WTC11 (cell line): ENCODE measurements around the gene CKM. TPM values are rescaled to one million over a fixed set of nuclear protein-coding genes. Genes with fewer than 3 reads are reported as not detected.

ENCODE experiments used
- ATAC-seq: fragments of 200-7000 bp; cut with Tn5 transposase; 2 replicates; pipeline ENCODE4 v1.10.0; 2021; ENCODE audit warnings: mild to moderate bottlenecking, moderate library complexity
- CTCF ChIA-PET: fragments of 300-600 bp; sonication (Branson Sonifier 250); formaldehyde crosslinking; loops from one replicate; lab custom pipeline; 2021; ENCODE audit warnings: antibody characterized with exemption; lab: Charles Lee
- POLR2A ChIA-PET: fragments of 350-600 bp; sonication (Branson Sonifier 250); formaldehyde crosslinking; loops from one replicate; lab custom pipeline; 2021; ENCODE audit warnings: antibody characterized with exemption; lab: Charles Lee
- DNase-seq: peaks from one replicate; pipeline ENCODE4 v3.0.0; 2021; ENCODE audit warnings: low spot score
- H3K27ac Mint-ChIP-seq: 2 replicates; pipeline ENCODE4 v1.8.0; 2021; ENCODE audit warnings: mixed read lengths
- H3K27me3 Mint-ChIP-seq: 2 replicates; pipeline ENCODE4 v1.8.0; 2021; ENCODE audit warnings: low read depth, mild to moderate bottlenecking, moderate library complexity, mixed read lengths
- H3K36me3 Mint-ChIP-seq: 2 replicates; pipeline ENCODE4 v1.8.0; 2021; ENCODE audit warnings: mixed read lengths
- H3K4me1 Mint-ChIP-seq: 2 replicates; pipeline ENCODE4 v1.8.0; 2022; ENCODE audit warnings: mixed read lengths
- H3K4me3 Mint-ChIP-seq: 2 replicates; pipeline ENCODE4 v1.8.0; 2021; ENCODE audit warnings: mild to moderate bottlenecking, moderate library complexity, mixed read lengths
- H3K9me3 Mint-ChIP-seq: 2 replicates; pipeline ENCODE4 v1.8.0; 2021; ENCODE audit warnings: mixed read lengths
- ATF2 ChIP-seq: sonication (generic); formaldehyde crosslinking; IDR thresholded peaks from 2 replicates; pipeline ENCODE4 v1.8.1; 2022; ENCODE audit warnings: low read depth, missing genetic modification reagents, borderline replicate concordance
- E2F5 ChIP-seq: sonication (generic); formaldehyde crosslinking; IDR thresholded peaks from 2 replicates; pipeline ENCODE4 v1.8.1; 2022; ENCODE audit warnings: mild to moderate bottlenecking, moderate library complexity, missing genetic modification reagents
- ELF4 ChIP-seq: sonication (generic); formaldehyde crosslinking; IDR thresholded peaks from 2 replicates; pipeline ENCODE4 v1.8.1; 2022; ENCODE audit warnings: low read depth, mild to moderate bottlenecking, moderate library complexity, missing genetic modification reagents
- ESRRA ChIP-seq: sonication (generic); formaldehyde crosslinking; IDR thresholded peaks from 2 replicates; pipeline ENCODE4 v1.8.1; 2022; ENCODE audit warnings: mild to moderate bottlenecking, missing genetic modification reagents, borderline replicate concordance
- GABPB1 ChIP-seq: sonication (generic); formaldehyde crosslinking; IDR thresholded peaks from 2 replicates; pipeline ENCODE4 v1.8.1; 2023; ENCODE audit warnings: mild to moderate bottlenecking, missing genetic modification reagents
- GTF2I ChIP-seq: fragments of 250-450 bp; sonication (Bioruptor Pico); conservative IDR thresholded peaks from 2 replicates; pipeline ENCODE4 v1.4.0; 2021; ENCODE audit warnings: mild to moderate bottlenecking
- MYBL2 ChIP-seq: sonication (generic); formaldehyde crosslinking; IDR thresholded peaks from 2 replicates; pipeline ENCODE4 v1.8.1; 2023; ENCODE audit warnings: mild to moderate bottlenecking, moderate library complexity, missing genetic modification reagents
- NFYB ChIP-seq: sonication (generic); formaldehyde crosslinking; conservative IDR thresholded peaks from 2 replicates; pipeline ENCODE4 v1.8.0; 2022; ENCODE audit warnings: low read depth, missing genetic modification reagents
- NR2C2 ChIP-seq: sonication (generic); formaldehyde crosslinking; IDR thresholded peaks from 2 replicates; pipeline ENCODE4 v1.8.0; 2022; ENCODE audit warnings: mild to moderate bottlenecking, missing genetic modification reagents
- NR3C1 ChIP-seq: sonication (generic); formaldehyde crosslinking; conservative IDR thresholded peaks from 2 replicates; pipeline ENCODE4 v1.8.1; 2023; ENCODE audit warnings: low read depth, mild to moderate bottlenecking, missing genetic modification reagents
- OVOL2 ChIP-seq: fragments of 250-450 bp; sonication (Bioruptor Pico); IDR thresholded peaks from 2 replicates; pipeline ENCODE4 v1.9.0; 2021; ENCODE audit warnings: mild to moderate bottlenecking, borderline replicate concordance
- RELA ChIP-seq: sonication (generic); formaldehyde crosslinking; IDR thresholded peaks from 2 replicates; pipeline ENCODE4 v1.8.1; 2022; ENCODE audit warnings: missing genetic modification reagents, mild to moderate bottlenecking, borderline replicate concordance
- SOX15 ChIP-seq: fragments of 250-450 bp; sonication (Bioruptor Pico); IDR thresholded peaks from 2 replicates; pipeline ENCODE4 v1.9.0; 2021; ENCODE audit warnings: mild to moderate bottlenecking
- SP1 ChIP-seq: sonication (generic); formaldehyde crosslinking; conservative IDR thresholded peaks from 2 replicates; pipeline ENCODE4 v1.8.1; 2022; ENCODE audit warnings: missing genetic modification reagents
- ZNF232 ChIP-seq: sonication (generic); formaldehyde crosslinking; IDR thresholded peaks from 2 replicates; pipeline ENCODE4 v1.8.0; 2022; ENCODE audit warnings: mild to moderate bottlenecking, missing genetic modification reagents
- ZNF263 ChIP-seq: sonication (generic); formaldehyde crosslinking; IDR thresholded peaks from 2 replicates; pipeline ENCODE4 v1.8.1; 2022; ENCODE audit warnings: low read depth, mild to moderate bottlenecking, moderate library complexity, missing genetic modification reagents
- ZNF396 ChIP-seq: fragments of 250-450 bp; sonication (Bioruptor Pico); IDR thresholded peaks from 2 replicates; pipeline ENCODE4 v1.8.0; 2021; ENCODE audit warnings: mild to moderate bottlenecking, moderate library complexity, borderline replicate concordance
- total RNA-seq: library from RNA; stranded (reverse); gene quantifications from 3 replicates; pipeline ENCODE4 v1.2.3, GENCODE V29; 2021
- TF ChIP-seq, protein P1 (sequence below): sonication (generic); formaldehyde crosslinking; conservative IDR thresholded peaks from 2 replicates; pipeline ENCODE4 v1.8.1; 2022; ENCODE audit warnings: mild to moderate bottlenecking, missing genetic modification reagents
- TF ChIP-seq, protein P2 (sequence below): fragments of 200-600 bp; IDR thresholded peaks from 2 replicates; pipeline ENCODE4 v1.8.0; 2022; ENCODE audit warnings: antibody characterized with exemption

Gene CKM
- total RNA-seq, 1 experiment from 2014 or later, result not detected

GRCh38 chr19:45265375-45265774 lies 57.3 kb downstream of the CKM start (continued):
- TF ChIP-seq MYBL2 (no peak), NR2C2 (CRISPR knock-in tag) (no peak), OVOL2 (no peak), NR3C1 (no peak), ZNF263 (no peak)

- Mint-ChIP-seq H3K4me1 (no peaks in the 10 kb centered on the region), H3K27me3 (no peaks in the 10 kb centered on the region), H3K36me3 (peaks cover 7% of the 10 kb centered on the region), H3K4me3 (no peak overlapping the region), H3K27ac (no peak overlapping the region), H3K9me3 (peaks cover 5% of the 10 kb centered on the region)
- CTCF ChIA-PET, result no interaction called here
- ATAC-seq, result no peak
- TF ChIP-seq, protein P1, sequence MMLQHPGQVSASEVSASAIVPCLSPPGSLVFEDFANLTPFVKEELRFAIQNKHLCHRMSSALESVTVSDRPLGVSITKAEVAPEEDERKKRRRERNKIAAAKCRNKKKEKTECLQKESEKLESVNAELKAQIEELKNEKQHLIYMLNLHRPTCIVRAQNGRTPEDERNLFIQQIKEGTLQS (CRISPR knock-in tag), result no peak
- TF ChIP-seq GABPB1 (CRISPR knock-in tag), result no peak
- TF ChIP-seq ATF2 (CRISPR knock-in tag), result no peak
- TF ChIP-seq, all 79 proteins: peak for 0
- DNase-seq, result no peak
- POLR2A ChIA-PET, result no interaction called here
Observed at GRCh38 chr19:45264781-45265317, 57.8 kb downstream of the CKM start.

DNA sequence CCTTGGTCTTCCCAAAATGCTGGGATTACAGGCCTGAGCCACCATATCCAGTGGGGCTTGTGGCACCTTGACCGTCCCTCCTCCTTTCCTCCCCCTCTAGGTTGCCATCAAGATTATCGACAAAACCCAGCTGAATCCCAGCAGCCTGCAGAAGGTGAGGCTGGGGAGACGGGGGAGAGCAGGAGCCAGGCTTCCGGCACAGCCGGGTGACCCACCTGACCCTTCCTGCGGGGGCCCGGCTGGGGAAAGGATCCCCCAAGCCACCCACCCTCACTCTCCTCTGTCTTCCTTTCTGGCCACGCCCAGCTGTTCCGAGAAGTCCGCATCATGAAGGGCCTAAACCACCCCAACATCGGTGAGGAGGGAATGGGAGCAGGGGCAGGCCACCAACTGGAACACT lies 59.7 kb downstream of the CKM start:
- H3K27ac Mint-ChIP-seq, result no peak overlapping the region
- ATAC-seq, result no peak
- no peak overlapping the region for H3K4me3 Mint-ChIP-seq
- H3K9me3 Mint-ChIP-seq, result peaks cover 5% of the 10 kb centered on the region
- CTCF ChIA-PET, result interaction anchor here (0.7 to 1.1 kb wide), 2 partner anchors 63 to 216 kb away, joined by 4 read pairs; no protein-coding TSS in a partner anchor
- POLR2A ChIA-PET, result no interaction called here
- peaks cover 11% of the 10 kb centered on the region for H3K36me3 Mint-ChIP-seq
- no peak for TF ChIP-seq ATF2 (CRISPR knock-in tag)
- TF ChIP-seq SOX15 (CRISPR knock-in tag), result no peak
- TF ChIP-seq, protein P2, sequence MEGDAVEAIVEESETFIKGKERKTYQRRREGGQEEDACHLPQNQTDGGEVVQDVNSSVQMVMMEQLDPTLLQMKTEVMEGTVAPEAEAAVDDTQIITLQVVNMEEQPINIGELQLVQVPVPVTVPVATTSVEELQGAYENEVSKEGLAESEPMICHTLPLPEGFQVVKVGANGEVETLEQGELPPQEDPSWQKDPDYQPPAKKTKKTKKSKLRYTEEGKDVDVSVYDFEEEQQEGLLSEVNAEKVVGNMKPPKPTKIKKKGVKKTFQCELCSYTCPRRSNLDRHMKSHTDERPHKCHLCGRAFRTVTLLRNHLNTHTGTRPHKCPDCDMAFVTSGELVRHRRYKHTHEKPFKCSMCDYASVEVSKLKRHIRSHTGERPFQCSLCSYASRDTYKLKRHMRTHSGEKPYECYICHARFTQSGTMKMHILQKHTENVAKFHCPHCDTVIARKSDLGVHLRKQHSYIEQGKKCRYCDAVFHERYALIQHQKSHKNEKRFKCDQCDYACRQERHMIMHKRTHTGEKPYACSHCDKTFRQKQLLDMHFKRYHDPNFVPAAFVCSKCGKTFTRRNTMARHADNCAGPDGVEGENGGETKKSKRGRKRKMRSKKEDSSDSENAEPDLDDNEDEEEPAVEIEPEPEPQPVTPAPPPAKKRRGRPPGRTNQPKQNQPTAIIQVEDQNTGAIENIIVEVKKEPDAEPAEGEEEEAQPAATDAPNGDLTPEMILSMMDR, result no peak
- TF ChIP-seq ELF4, result no peak
- no peak for TF ChIP-seq NFYB (CRISPR knock-in tag)
- TF ChIP-seq RELA, result no peak
- TF ChIP-seq E2F5 (CRISPR knock-in tag), result no peak
- no peak for TF ChIP-seq ZNF396 (CRISPR knock-in tag)
- TF ChIP-seq GTF2I (CRISPR knock-in tag), result no peak
- no peak for TF ChIP-seq SP1 (CRISPR knock-in tag)
- TF ChIP-seq ESRRA (CRISPR knock-in tag), result no peak
- TF ChIP-seq ZNF232, result no peak
- TF ChIP-seq, all 79 proteins: peak for 0
- Mint-ChIP-seq H3K27me3 (no peaks in the 10 kb centered on the region), H3K4me1 (no peaks in the 10 kb centered on the region)
- DNase-seq, result no peak
